GM12891 (cell line): ENCODE measurements around the gene FRMPD4.

Experiments
- POLR2A ChIP-seq: IDR thresholded peaks from 2 replicates; pipeline ENCODE4 v1.6.1; 2011; ENCODE audit warnings: low read depth, low read length, control low read depth
- POLR2AphosphoS5 ChIP-seq: IDR thresholded peaks from 2 replicates; pipeline ENCODE4 v1.6.1; 2011; ENCODE audit warnings: low read depth, low read length, control low read depth
- TAF1 ChIP-seq: IDR thresholded peaks from 2 replicates; pipeline ENCODE4 v1.6.1; 2011; ENCODE audit warnings: low read depth, low read length, control low read depth

DNA sequence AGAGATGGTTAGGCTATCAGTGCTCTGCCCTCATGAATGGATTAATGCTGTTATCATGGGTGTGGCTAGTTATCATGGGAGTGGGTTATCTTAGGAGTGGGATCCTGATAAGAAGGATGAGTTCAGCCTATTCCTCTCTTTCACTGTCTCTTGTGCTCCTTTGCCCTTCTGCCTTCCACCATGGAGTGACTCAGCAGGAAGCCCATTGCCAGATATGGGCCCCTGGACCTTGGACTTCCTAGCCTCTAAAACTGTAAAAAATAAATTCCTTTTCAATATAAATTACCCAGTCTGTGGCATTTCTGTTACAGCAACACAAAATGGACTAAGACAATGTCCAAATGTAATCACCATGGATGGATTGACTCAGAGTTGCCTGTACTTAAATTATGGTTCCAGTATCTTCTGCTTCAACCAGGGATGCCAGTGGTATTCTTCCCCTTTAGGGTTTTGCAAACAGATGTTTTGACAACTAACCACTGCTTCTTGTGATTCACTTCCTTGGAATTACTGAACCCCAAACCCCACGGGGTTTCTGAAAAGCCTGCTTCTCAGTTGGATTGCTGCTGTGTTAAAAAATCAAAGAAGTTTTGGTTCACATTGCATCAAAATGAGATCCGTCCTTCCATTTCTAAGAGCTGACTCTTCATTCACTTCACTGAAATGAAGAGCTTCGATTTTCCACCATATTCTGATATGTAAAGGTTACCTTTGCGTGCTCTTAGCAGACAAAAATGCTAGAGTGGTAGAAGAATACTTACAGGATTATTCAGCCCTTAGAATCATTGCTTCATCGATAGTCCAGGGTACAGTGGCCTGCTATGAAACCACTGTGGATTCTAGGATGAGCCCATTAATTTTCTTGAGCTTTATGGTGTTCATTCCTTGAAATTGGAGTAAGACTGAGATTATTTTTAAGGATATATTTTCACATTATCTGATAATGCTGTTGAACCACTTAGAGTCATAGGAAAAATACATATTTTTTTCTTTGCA, 107.7 kb downstream of the FRMPD4 start:
- TF ChIP-seq POLR2A (no peak), TAF1 (no peak), POLR2AphosphoS5 (no peak)
